Measurements from ENCODE around the gene ZNF423. TPM values are rescaled to one million over a fixed set of nuclear protein-coding genes. Genes with fewer than 3 reads are reported as not detected.

Gene ZNF423
- total RNA-seq, 1 donor from 2014 or later: 0.69 TPM

- DNase-seq (ENCODE audit: low read depth): no peak
- no peak for TF ChIP-seq CTCF (conservative IDR thresholded peaks at IDR 0.05; ENCODE audit: low read depth, low read length)
- H3K4me3 ChIP-seq (ENCODE audit: low read depth, low read length): no peak overlapping the region
These were observed 360.1 kb downstream of the ZNF423 start for GRCh38 chr16:49495596-49496355.

DNA sequence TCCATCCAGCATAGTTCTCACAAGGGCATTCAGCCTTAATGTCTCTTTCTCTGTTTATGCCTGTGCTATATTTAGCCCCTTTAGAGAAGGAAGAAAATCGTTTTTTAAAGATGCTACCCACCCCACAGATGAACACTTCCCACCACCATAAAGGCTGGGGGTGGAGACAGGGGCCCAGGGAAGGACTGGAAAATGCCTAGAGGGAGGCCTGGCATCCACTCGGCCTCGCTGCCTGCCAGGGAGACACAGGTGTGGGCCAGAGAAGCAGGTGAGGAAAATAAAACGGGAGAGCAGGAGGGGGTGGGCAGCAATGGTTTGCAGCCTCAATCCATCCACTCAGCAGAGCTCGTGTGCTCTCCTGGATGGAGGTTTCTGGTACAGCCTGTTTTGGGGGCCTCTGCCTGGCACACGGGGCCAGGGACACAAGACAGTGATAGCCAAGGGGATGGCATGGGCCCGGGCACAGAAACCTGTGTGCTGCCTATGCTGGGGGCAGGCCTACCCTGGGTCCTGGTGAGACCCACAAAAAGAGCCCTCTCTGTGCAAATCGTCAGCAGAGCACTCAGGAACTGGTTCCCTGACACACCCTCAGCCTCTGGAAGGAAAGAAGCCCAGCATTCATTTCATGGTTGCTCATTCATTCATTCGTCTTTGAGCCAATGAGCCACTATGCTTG is 360.9 kb downstream of the ZNF423 start:
- no peak overlapping the region for H3K4me3 ChIP-seq (ENCODE audit: low read depth, low read length)
- TF ChIP-seq CTCF (conservative IDR thresholded peaks at IDR 0.05; ENCODE audit: low read depth, low read length): no peak
- DNase-seq (ENCODE audit: low read depth): no peak

DNA sequence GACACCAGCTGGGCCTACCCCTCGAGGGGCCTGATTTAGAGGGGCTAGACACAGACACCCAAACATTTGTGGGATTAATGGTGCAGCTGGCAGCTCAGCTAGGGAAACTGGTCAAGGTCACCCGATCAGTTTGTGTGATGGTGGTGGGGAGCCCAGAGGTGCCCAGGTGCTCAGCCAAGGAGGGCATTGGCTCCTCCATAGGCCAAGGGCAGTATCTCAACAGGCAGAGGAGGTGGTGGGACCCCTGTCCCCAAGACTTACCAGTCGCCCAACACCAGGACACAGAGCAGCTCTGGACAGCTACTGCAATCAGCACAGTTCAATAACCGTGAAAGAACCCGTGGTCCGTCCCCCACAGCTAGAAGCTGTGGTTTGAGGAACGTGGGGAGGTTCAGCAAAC is 361.4 kb downstream of the ZNF423 start:
- H3K4me3 ChIP-seq (ENCODE audit: low read depth, low read length): no peak overlapping the region
- TF ChIP-seq CTCF (conservative IDR thresholded peaks at IDR 0.05; ENCODE audit: low read depth, low read length): no peak
- DNase-seq (ENCODE audit: low read depth): no peak

- no peak for DNase-seq (ENCODE audit: low read depth)
- TF ChIP-seq CTCF (conservative IDR thresholded peaks at IDR 0.05; ENCODE audit: low read depth, low read length): no peak
- no peak overlapping the region for H3K4me3 ChIP-seq (ENCODE audit: low read depth, low read length)
These were observed 362.1 kb downstream of the ZNF423 start for GRCh38 chr16:49493836-49494235.

DNA sequence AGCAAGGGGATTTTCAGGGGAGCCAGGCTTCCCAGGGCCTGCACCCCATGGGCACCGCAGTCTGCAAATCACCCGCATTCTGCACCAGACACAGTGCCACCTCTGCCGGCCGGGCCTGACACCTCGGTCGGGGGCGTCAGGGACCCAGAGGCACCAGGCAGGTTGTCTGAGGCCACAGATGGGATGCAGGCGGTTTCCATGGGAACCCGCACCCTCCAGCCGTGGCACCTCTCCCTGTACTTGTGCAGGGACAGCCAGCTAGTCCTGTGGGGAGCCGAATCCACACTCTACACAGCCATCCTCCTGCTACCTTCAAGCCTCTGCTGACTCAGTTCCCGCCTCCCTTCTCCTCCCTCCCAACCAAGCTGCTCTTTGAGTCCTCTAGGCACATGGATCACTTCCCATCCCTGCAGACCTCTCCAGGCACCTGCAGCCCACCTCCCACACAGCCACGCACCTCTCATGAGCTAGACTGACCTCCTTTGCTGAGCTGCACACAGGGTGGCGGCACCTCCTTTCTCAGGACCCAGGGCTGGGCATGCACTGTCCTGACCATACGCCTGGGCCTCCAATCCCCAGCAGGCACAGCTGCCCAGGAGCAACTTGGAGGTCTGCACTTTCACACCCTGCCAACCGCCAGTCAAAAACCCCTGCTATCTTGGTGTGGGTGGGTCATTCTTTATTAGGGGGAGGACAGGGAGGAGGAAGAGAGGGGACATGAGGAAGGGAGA is 362.9 kb downstream of the ZNF423 start:
- no peak for DNase-seq (ENCODE audit: low read depth)
- no peak overlapping the region for H3K4me3 ChIP-seq (ENCODE audit: low read depth, low read length)
- TF ChIP-seq CTCF (conservative IDR thresholded peaks at IDR 0.05; ENCODE audit: low read depth, low read length): no peak

DNA sequence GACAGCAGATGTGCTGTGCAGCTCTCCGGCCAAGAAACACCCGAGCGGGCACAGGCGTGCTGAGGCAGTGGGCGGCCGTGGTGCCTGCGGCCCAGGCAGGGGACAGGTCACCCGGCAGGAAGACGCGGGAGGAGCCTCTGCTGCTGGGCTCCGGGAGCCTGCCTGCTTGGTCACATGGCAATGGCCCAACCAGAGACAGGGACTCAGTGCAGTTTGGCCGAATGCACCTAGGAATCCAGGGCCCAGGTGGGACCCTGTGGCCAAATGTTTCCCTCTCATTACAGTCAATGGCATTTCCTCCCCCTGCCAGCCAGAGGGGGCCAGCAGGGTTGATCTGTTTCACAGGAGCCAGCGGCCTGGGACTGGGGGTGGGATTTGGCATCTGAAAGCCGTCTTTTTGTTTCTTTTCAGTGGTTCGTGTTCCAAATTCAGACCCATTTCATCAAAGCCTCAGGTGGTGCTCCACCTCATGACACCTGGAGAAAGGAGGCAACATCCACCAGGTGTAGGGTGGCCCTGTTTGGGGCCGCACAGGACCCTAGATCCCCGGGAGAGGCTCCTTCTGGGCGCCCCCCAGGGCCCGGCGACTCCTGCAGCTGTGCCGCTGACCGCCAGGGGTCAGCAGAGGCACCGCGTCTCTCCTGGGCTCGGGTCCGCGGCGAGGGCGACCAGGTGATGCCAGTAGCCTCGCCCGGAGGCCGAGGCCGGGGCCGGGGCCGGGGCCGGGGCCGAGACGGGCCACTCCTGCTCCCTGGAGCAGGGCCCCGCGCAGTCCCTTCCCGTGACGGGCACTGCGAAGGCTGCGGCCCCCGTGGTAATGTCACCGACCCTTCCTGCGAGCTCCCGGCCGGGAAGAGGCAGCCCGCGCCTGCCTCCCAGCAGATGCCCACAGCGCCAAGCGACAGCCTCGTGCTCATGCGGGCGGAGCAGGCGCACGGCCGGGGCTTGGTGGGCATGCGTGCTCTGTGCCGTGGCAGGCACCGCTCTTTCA is 363.8 kb downstream of the ZNF423 start:
- TF ChIP-seq CTCF (conservative IDR thresholded peaks at IDR 0.05; ENCODE audit: low read depth, low read length): peak; percentile 75
- peak overlapping the region; percentile 49 for H3K4me3 ChIP-seq (ENCODE audit: low read depth, low read length)
- DNase-seq (ENCODE audit: low read depth): no peak
